ENCODE measurements around the gene GASK1A.

Gene GASK1A

GRCh38 chr3:42942693-42943092 lies 36.4 kb upstream of the GASK1A start:
- no peak for TF ChIP-seq CTCF (IDR thresholded peaks at IDR 0.05; ENCODE audit: low read depth, low read length)
- no peak overlapping the region for H3K4me3 ChIP-seq (ENCODE audit: low read depth, low read length)

GRCh38 chr3:42946050-42946449 lies 33.1 kb upstream of the GASK1A start:
- H3K4me3 ChIP-seq (ENCODE audit: low read depth, low read length): no peak overlapping the region
- TF ChIP-seq CTCF (IDR thresholded peaks at IDR 0.05; ENCODE audit: low read depth, low read length): no peak

- no peak for TF ChIP-seq CTCF (IDR thresholded peaks at IDR 0.05; ENCODE audit: low read depth, low read length)
- H3K4me3 ChIP-seq (ENCODE audit: low read depth, low read length): no peak overlapping the region
Measured at GRCh38 chr3:42957573-42957972, 21.5 kb upstream of the GASK1A start.

GRCh38 chr3:42960282-42960681 lies 18.8 kb upstream of the GASK1A start:
- no peak overlapping the region for H3K4me3 ChIP-seq (ENCODE audit: low read depth, low read length)
- TF ChIP-seq CTCF (IDR thresholded peaks at IDR 0.05; ENCODE audit: low read depth, low read length): no peak

- TF ChIP-seq CTCF (IDR thresholded peaks at IDR 0.05; ENCODE audit: low read depth, low read length): no peak
- H3K4me3 ChIP-seq (ENCODE audit: low read depth, low read length): no peak overlapping the region
Measured at GRCh38 chr3:42960786-42961185, 18.3 kb upstream of the GASK1A start.

- H3K4me3 ChIP-seq (ENCODE audit: low read depth, low read length): no peak overlapping the region
- TF ChIP-seq CTCF (IDR thresholded peaks at IDR 0.05; ENCODE audit: low read depth, low read length): peak; percentile 36; the same call in 1 of the 2 replicates
Measured at GRCh38 chr3:42961633-42962032, 17.5 kb upstream of the GASK1A start.

GRCh38 chr3:42963269-42963668 lies 15.8 kb upstream of the GASK1A start:
- TF ChIP-seq CTCF (IDR thresholded peaks at IDR 0.05; ENCODE audit: low read depth, low read length): no peak
- H3K4me3 ChIP-seq (ENCODE audit: low read depth, low read length): no peak overlapping the region

Measured in WI38 (cell line).